WI38 (cell line): ENCODE measurements around the gene FAS.

Experiments
- H3K4me3 ChIP-seq: 2 replicates; pipeline ENCODE4 v1.5.1; 2011; ENCODE audit warnings: low read depth, mild to moderate bottlenecking, control low read depth, low read length
- CTCF ChIP-seq: IDR thresholded peaks from 2 replicates; pipeline ENCODE4 v1.5.1; 2012; ENCODE audit warnings: low read depth, mild to moderate bottlenecking, control low read depth, low read length

The FAS gene

GRCh38 chr10:89064748-89065147, 74.2 kb downstream of the FAS start:
- H3K4me3 ChIP-seq = no peak overlapping the region
- TF ChIP-seq CTCF = no peak
